ENCODE measurements around the gene PKN2. TPM values are rescaled to one million over a fixed set of nuclear protein-coding genes. Genes with fewer than 3 reads are reported as not detected.

PKN2 gene
- total and polyA plus RNA-seq, 2 of the 4 experiments (the other 2 are of a cell fraction) = 12.7 to 22.2 TPM

GRCh38 chr1:88662723-88663122 lies 21.4 kb upstream of the PKN2 start:
- in situ Hi-C loops (cut with MboI; ENCODE audit: low sequenced_read_pairs) = no loop called here

More at GRCh38 chr1:88662723-88663122, 21.4 kb upstream of the PKN2 start:
- Histone ChIP-seq H3K56ac (ENCODE audit: extremely low read depth, insufficient read depth, low read length) (no peak overlapping the region), H2AFZ (replicated peaks; ENCODE audit: low read length, poor library complexity) (no peak overlapping the region), H3K4me1 (ENCODE audit: control insufficient read depth, insufficient read depth, low read length) (no peaks in the 10 kb centered on the region), H4K91ac (ENCODE audit: insufficient read depth, low read depth, low read length) (no peak overlapping the region), H3K9me1 (ENCODE audit: insufficient read depth, low read length) (no peaks in the 10 kb centered on the region), H3K79me1 (ENCODE audit: low read depth in 1 of 2, low read length in 2 of 2) (no peaks in the 10 kb centered on the region), H3K18ac (ENCODE audit: low read depth, low read length) (no peak overlapping the region), H2AK5ac (ENCODE audit: low read depth, low read length) (no peak overlapping the region), H2AK9ac (replicated peaks; ENCODE audit: low read depth, low read length, poor library complexity) (no peak overlapping the region), H3K36me3 (ENCODE audit: control insufficient read depth, insufficient read depth, low read length) (no peaks in the 10 kb centered on the region), H3K4me2 (ENCODE audit: low read depth, low read length) (no peak overlapping the region), H2BK15ac (ENCODE audit: low read depth, low read length) (no peak overlapping the region), H3K27me3 (ENCODE audit: control insufficient read depth, insufficient read depth, low read length) (no peaks in the 10 kb centered on the region), H2BK5ac (ENCODE audit: low read depth, low read length, poor library complexity, severe bottlenecking) (no peak overlapping the region), H2BK20ac (ENCODE audit: low read depth, low read length) (no peak overlapping the region), H4K20me1 (ENCODE audit: insufficient read depth, low read length) (no peaks in the 10 kb centered on the region), H4K8ac (ENCODE audit: low read depth in 2 of 2, low read length in 2 of 2) (no peak overlapping the region), H3K4me3 (ENCODE audit: insufficient read depth, low read depth, low read length) (no peak overlapping the region), H4K5ac (ENCODE audit: low read depth, low read length) (no peak overlapping the region), H3K14ac (replicated peaks; ENCODE audit: low read depth, low read length) (no peak overlapping the region), H3K9me3 (ENCODE audit: control insufficient read depth, insufficient read depth, low read length) (no peaks in the 10 kb centered on the region), H3K4ac (ENCODE audit: low read depth, low read length) (no peak overlapping the region), H3K9ac (ENCODE audit: low read depth, low read length) (no peak overlapping the region), H2BK120ac (ENCODE audit: low read depth, low read length) (no peak overlapping the region), H3K27ac (ENCODE audit: insufficient read depth, low read length) (no peak overlapping the region), H3K23ac (ENCODE audit: low read depth, low read length) (no peak overlapping the region)
- DNase-seq (no peak), ATAC-seq (ENCODE audit: low read depth) (no peak)
- intact Hi-C loops (cut with micrococcal nuclease) (no loop called here), dilution Hi-C loops (cut with HindIII; ENCODE audit: low sequenced_read_pairs, unreplicated experiment) (no loop called here)
- CTCF ChIA-PET = no interaction called here
- POLR2A ChIA-PET (ENCODE audit: unreplicated experiment) = no interaction called here
- BruUV-seq (replicated peaks) = no TSS peak
- WGBS, 2 experiments (ENCODE audit: extremely low coverage in 2 of 2, insufficient read length in 1 of 2) = 80% methylated on average over 1 of the region's 2 CpGs; no CpG with 5 or more reads in 1 of the 2 experiments
- TF ChIP-seq RCOR1 (IDR thresholded peaks at IDR 0.05; ENCODE audit: insufficient replicate concordance, low read length) = no peak
- no peak for TF ChIP-seq CTCF (conservative IDR thresholded peaks at IDR 0.05; ENCODE audit: low read depth, low read length)
- no peak for TF ChIP-seq RAD21 (IDR thresholded peaks at IDR 0.05; ENCODE audit: low read length)
- TF ChIP-seq NFE2L2 (IDR thresholded peaks at IDR 0.05; ENCODE audit: low read depth, low read length) = no peak
- no peak for TF ChIP-seq SMC3 (IDR thresholded peaks at IDR 0.05; ENCODE audit: low read depth, low read length)
- TF ChIP-seq FOS (IDR thresholded peaks at IDR 0.05; ENCODE audit: low read depth, low read length) = no peak
- no peak for TF ChIP-seq MAFK (IDR thresholded peaks at IDR 0.05; ENCODE audit: low read depth, low read length)
- no peak for TF ChIP-seq RFX5 (IDR thresholded peaks at IDR 0.05; ENCODE audit: low read depth, low read length)
- TF ChIP-seq USF2 (IDR thresholded peaks at IDR 0.05; ENCODE audit: low read depth, low read length) = no peak
- no peak for TF ChIP-seq CEBPB (IDR thresholded peaks at IDR 0.05; ENCODE audit: low read depth, low read length)
- no peak for TF ChIP-seq POLR2A (IDR thresholded peaks at IDR 0.05; ENCODE audit: low read depth, low read length)
- TF ChIP-seq MAZ (IDR thresholded peaks at IDR 0.05; ENCODE audit: borderline replicate concordance, low read depth, low read length) = no peak
- no peak for TF ChIP-seq CHD1 (IDR thresholded peaks at IDR 0.05; ENCODE audit: low read depth, low read length)
- no peak for TF ChIP-seq BHLHE40 (IDR thresholded peaks at IDR 0.05; ENCODE audit: low read depth, low read length)
- TF ChIP-seq ELK1 (IDR thresholded peaks at IDR 0.05; ENCODE audit: borderline replicate concordance, low read depth, low read length) = no peak
- no peak for TF ChIP-seq MXI1 (IDR thresholded peaks at IDR 0.05; ENCODE audit: borderline replicate concordance, low read depth, low read length)
